NOMO-1 treated with dmso at 0.1 percent for 144 hours (cell line): ENCODE data around the gene DCLK3.

ENCODE experiments used
- DNase-seq: peaks from one replicate; lab custom pipeline; 2025; ENCODE audit not compliant: unreplicated experiment; lab: John Stamatoyannopoulos, UW

Gene DCLK3

GRCh38 chr3:36679384-36680200, 84.8 kb downstream of the DCLK3 start:
- no peak for DNase-seq

GRCh38 chr3:36678216-36679013, 85.9 kb downstream of the DCLK3 start:
- DNase-seq = no peak

GRCh38 chr3:36677331-36678007, 86.9 kb downstream of the DCLK3 start:
- no peak for DNase-seq

- no peak for DNase-seq
Observed at GRCh38 chr3:36674816-36675215, 89.5 kb downstream of the DCLK3 start.

- no peak for DNase-seq
Observed at GRCh38 chr3:36669764-36670163, 94.6 kb downstream of the DCLK3 start.

GRCh38 chr3:36666166-36666565, 98.2 kb downstream of the DCLK3 start:
- DNase-seq = no peak

GRCh38 chr3:36663666-36664291, 100.6 kb downstream of the DCLK3 start:
- no peak for DNase-seq

- DNase-seq = no peak
Observed at GRCh38 chr3:36662626-36663025, 101.7 kb downstream of the DCLK3 start.
